ENCODE measurements around the gene SOX2.

GRCh38 chr3:181723625-181724191 is 12.0 kb downstream of the SOX2 start:
- TF ChIP-seq EZH2 (IDR thresholded peaks at IDR 0.05; ENCODE audit: insufficient read depth, poor library complexity, severe bottlenecking): no peak
- no peak for TF ChIP-seq EZH2phosphoT487 (IDR thresholded peaks at IDR 0.05; ENCODE audit: insufficient read depth, low read depth)

All from GM23248 (cell line).